Keratinocyte (primary cell): ENCODE results near the gene MRC2. TPM values are rescaled to one million over a fixed set of nuclear protein-coding genes. Genes with fewer than 3 reads are reported as not detected.

Source experiments
- DNase-seq: peaks from one replicate; pipeline ENCODE4 v3.0.0-alpha.2; 2011; ENCODE audit warnings: low read depth, missing footprints, low spot score
- FAIRE-seq: peaks from 2 replicates; lab custom pipeline; 2011; peaks lifted over from hg19 to GRCh38; lab: Jason Lieb, UNC
- H2AFZ ChIP-seq: 2 replicates; pipeline ENCODE4 v1.6.0; 2012; ENCODE audit warnings: low read length, control low read depth, inconsistent platforms; ENCODE audit not compliant: control insufficient read depth
- H3K27ac ChIP-seq: 2 replicates; pipeline ENCODE4 v1.5.1; 2011; ENCODE audit warnings: low read length; ENCODE audit not compliant: control insufficient read depth, insufficient read depth
- H3K27me3 ChIP-seq: 3 replicates; pipeline ENCODE4 v1.6.0; 2011; ENCODE audit warnings: low read length; ENCODE audit not compliant: control insufficient read depth, insufficient read depth; ENCODE audit errors: extremely low read depth
- H3K36me3 ChIP-seq, 2 experiments: 2 replicates in 1 of 2; 3 replicates in 1 of 2; pipeline ENCODE4 v1.5.1; 2011; ENCODE audit warnings: low read length in 2 of 2, mild to moderate bottlenecking in 1 of 2; ENCODE audit not compliant: control insufficient read depth in 2 of 2, insufficient read depth in 2 of 2; ENCODE audit errors: extremely low read depth in 1 of 2
- H3K4me1 ChIP-seq: 3 replicates; pipeline ENCODE4 v1.5.1; 2011; ENCODE audit warnings: low read length; ENCODE audit not compliant: control insufficient read depth, insufficient read depth; ENCODE audit errors: extremely low read depth
- H3K4me2 ChIP-seq: 3 replicates; pipeline ENCODE4 v1.6.0; 2011; ENCODE audit warnings: low read depth, low read length; ENCODE audit not compliant: control insufficient read depth, insufficient read depth; ENCODE audit errors: extremely low read depth
- H3K4me3 ChIP-seq, 3 experiments: fragments of 200-600 bp in 1 of 3; sonication (generic) in 1 of 3; 2 replicates in 2 of 3; 3 replicates in 1 of 3; pipeline ENCODE4 v1.5.1; 2011 to 2016; ENCODE audit warnings: low read length in 3 of 3, mild to moderate bottlenecking in 3 of 3, control low read depth in 2 of 3, inconsistent platforms in 1 of 3, low read depth in 1 of 3, mixed read lengths in 1 of 3, mixed run types in 1 of 3, moderate library complexity in 1 of 3; ENCODE audit not compliant: control insufficient read depth in 2 of 3, insufficient read depth in 2 of 3; ENCODE audit errors: extremely low read depth in 1 of 3
- H3K79me2 ChIP-seq: 2 replicates; pipeline ENCODE4 v1.6.0; 2012; ENCODE audit warnings: low read length; ENCODE audit not compliant: control insufficient read depth, insufficient read depth
- H3K9ac ChIP-seq: 3 replicates; pipeline ENCODE4 v1.6.0; 2011; ENCODE audit warnings: low read length; ENCODE audit not compliant: control insufficient read depth, insufficient read depth; ENCODE audit errors: extremely low read depth
- H3K9me1 ChIP-seq: 3 replicates; pipeline ENCODE4 v1.6.0; 2011; ENCODE audit warnings: low read length; ENCODE audit not compliant: control insufficient read depth, insufficient read depth; ENCODE audit errors: extremely low read depth
- H3K9me3 ChIP-seq: 2 replicates; pipeline ENCODE4 v1.5.1; 2012; ENCODE audit warnings: low read depth, low read length; ENCODE audit not compliant: control insufficient read depth
- H4K20me1 ChIP-seq: 3 replicates; pipeline ENCODE4 v1.6.0; 2011; ENCODE audit warnings: low read length; ENCODE audit not compliant: control insufficient read depth, insufficient read depth; ENCODE audit errors: extremely low read depth
- EZH2 ChIP-seq: IDR thresholded peaks from one replicate; pipeline ENCODE4 v1.6.1; 2012; ENCODE audit warnings: inconsistent platforms, mild to moderate bottlenecking, low read length, moderate library complexity
- dilution Hi-C: fragments of 300-500 bp; cut with MboI; formaldehyde crosslinking; loops from one replicate; pipeline ENCODE4 v1.7.0; 2020; ENCODE audit warnings: low sequenced_read_pairs; ENCODE audit not compliant: extremely low pct_ligation_motif_present
- polyA plus RNA-seq, 5 experiments: library from polyadenylated mRNA; depleted of rRNA in 3 of 5; stranded (reverse) in 3 of 5; stranded (forward) in 1 of 5; unstranded in 1 of 5; fragments of >200 nt; gene quantifications; 1 replicate in 1 of 5; 2 replicates in 3 of 5; 3 replicates in 1 of 5; pipeline versions ENCODE4 v1.2.1 to v1.2.3, GENCODE V29; 2011 to 2012; ENCODE audit warnings: missing spikeins in 2 of 5, low read depth in 1 of 5, low replicate concordance in 1 of 5
- TF ChIP-seq, protein P1 (sequence below), 3 experiments: IDR thresholded peaks in 1 of 3; conservative IDR thresholded peaks in 1 of 3; optimal IDR thresholded peaks in 1 of 3; 2 replicates in 2 of 3; 3 replicates in 1 of 3; pipeline versions ENCODE3 to v1.5.1; 2011; ENCODE audit warnings: low read length in 3 of 3, mild to moderate bottlenecking in 3 of 3, moderate library complexity in 2 of 3, control low read depth in 1 of 3, inconsistent platforms in 1 of 3; ENCODE audit not compliant: insufficient read depth in 2 of 3; ENCODE audit errors: extremely low read depth in 1 of 3

MRC2 gene
- polyA plus RNA-seq, 1 donor (not counting 4 experiments of a cell fraction or from before 2014, with no cell fraction given), result 14.0 TPM

DNA sequence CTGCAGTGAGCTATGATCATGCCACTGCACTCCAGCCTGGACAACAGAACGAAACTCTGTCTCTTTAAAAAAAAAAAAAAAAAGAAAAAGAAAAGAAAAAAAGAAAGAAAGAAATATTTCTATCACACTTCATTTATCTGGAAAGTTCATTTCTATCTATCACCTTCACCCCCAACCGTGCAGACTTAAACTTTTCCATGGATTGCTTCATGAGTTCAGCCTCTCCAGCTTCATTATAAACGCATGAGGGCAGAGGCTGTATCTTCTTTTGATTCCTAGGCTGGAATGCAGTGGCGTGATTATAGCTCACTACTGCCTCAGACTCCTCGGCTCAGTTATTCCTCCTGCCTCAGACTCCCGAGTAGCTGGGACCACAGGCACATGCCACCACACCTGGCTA is 28.2 kb downstream of the MRC2 start:
- H4K20me1 ChIP-seq, result no peaks in the 10 kb centered on the region

DNA sequence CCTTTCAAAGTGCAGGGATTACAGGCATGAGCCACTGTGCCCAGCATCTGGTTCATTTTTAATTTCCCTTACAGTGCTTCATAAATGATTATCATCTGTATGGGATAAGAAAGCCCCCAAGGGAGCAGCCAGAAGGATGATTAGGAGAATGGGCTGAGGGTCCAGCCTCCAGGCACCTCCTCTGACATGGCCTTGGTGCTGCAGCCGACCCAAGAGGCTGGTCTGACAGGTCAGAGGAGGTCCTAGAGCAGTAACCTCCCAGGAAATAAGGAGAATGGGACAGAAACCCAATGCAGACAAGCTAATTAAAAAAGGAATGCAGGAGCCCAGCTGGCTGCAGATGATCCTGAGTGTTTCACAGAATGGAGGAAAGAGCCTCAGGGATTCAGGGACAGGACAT is 29.0 kb downstream of the MRC2 start:
- Histone ChIP-seq H3K4me3 (no peak overlapping the region), H3K36me3 (peaks cover 0 to 2% of the 10 kb centered on the region in 2 experiments), H3K9me1 (no peaks in the 10 kb centered on the region), H3K27ac (no peak overlapping the region), H2AFZ (no peak overlapping the region), H3K9me3 (no peaks in the 10 kb centered on the region), H3K4me1 (peaks cover 6% of the 10 kb centered on the region), H3K9ac (no peak overlapping the region), H3K27me3 (no peaks in the 10 kb centered on the region), H3K79me2 (no peaks in the 10 kb centered on the region), H4K20me1 (no peaks in the 10 kb centered on the region), H3K4me2 (no peak overlapping the region)
- no peak for TF ChIP-seq EZH2
- TF ChIP-seq, protein P1, sequence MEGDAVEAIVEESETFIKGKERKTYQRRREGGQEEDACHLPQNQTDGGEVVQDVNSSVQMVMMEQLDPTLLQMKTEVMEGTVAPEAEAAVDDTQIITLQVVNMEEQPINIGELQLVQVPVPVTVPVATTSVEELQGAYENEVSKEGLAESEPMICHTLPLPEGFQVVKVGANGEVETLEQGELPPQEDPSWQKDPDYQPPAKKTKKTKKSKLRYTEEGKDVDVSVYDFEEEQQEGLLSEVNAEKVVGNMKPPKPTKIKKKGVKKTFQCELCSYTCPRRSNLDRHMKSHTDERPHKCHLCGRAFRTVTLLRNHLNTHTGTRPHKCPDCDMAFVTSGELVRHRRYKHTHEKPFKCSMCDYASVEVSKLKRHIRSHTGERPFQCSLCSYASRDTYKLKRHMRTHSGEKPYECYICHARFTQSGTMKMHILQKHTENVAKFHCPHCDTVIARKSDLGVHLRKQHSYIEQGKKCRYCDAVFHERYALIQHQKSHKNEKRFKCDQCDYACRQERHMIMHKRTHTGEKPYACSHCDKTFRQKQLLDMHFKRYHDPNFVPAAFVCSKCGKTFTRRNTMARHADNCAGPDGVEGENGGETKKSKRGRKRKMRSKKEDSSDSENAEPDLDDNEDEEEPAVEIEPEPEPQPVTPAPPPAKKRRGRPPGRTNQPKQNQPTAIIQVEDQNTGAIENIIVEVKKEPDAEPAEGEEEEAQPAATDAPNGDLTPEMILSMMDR (optimal IDR thresholded peaks at IDR 0.05 in 1 of 3, IDR thresholded peaks at IDR 0.05 in 1 of 3, conservative IDR thresholded peaks at IDR 0.05 in 1 of 3; ENCODE audit: extremely low read depth in 1 of 3, insufficient read depth in 2 of 3, low read length in 3 of 3), result no peak
- dilution Hi-C loops, result no loop called here
- DNase-seq, result no peak
- FAIRE-seq, result no peak

More for the DNA sequence above, 28.2 kb downstream of the MRC2 start:
- H3K79me2 ChIP-seq, result no peaks in the 10 kb centered on the region
- H3K27ac ChIP-seq, result no peak overlapping the region
- no peaks in the 10 kb centered on the region for H3K27me3 ChIP-seq
- dilution Hi-C loops, result no loop called here
- DNase-seq, result no peak
- H3K36me3 ChIP-seq, result peaks cover 0 to 2% of the 10 kb centered on the region in 2 experiments
- TF ChIP-seq EZH2, result no peak
- TF ChIP-seq, protein P1 (optimal IDR thresholded peaks at IDR 0.05 in 1 of 3, IDR thresholded peaks at IDR 0.05 in 1 of 3, conservative IDR thresholded peaks at IDR 0.05 in 1 of 3; ENCODE audit: extremely low read depth in 1 of 3, insufficient read depth in 2 of 3, low read length in 3 of 3), result no peak
- no peaks in the 10 kb centered on the region for H3K9me1 ChIP-seq
- H3K9me3 ChIP-seq, result no peaks in the 10 kb centered on the region
- peaks cover 6% of the 10 kb centered on the region for H3K4me1 ChIP-seq
- H2AFZ ChIP-seq, result no peak overlapping the region
- no peak overlapping the region for H3K9ac ChIP-seq
- H3K4me3 ChIP-seq, result no peak overlapping the region
- H3K4me2 ChIP-seq, result no peak overlapping the region
- FAIRE-seq, result no peak
